ENCODE data around the gene RPL26.
"Not testable (repeated sequence)": the region's sequence is repeated elsewhere in the genome, so short reads cannot be mapped to it uniquely, and the experiment has no call there.

The RPL26 gene

GRCh38 chr17:8394497-8394896 is 11.5 kb upstream of the RPL26 start:
- not testable (repeated sequence) for DNase-seq (ENCODE audit: low read depth in 2 of 2)

- no peak for DNase-seq (ENCODE audit: low read depth in 2 of 2)
Observed at GRCh38 chr17:8393470-8394231, 10.7 kb upstream of the RPL26 start.

GRCh38 chr17:8392674-8393469 is 9.9 kb upstream of the RPL26 start:
- DNase-seq (ENCODE audit: low read depth in 2 of 2) = no peak

DNA sequence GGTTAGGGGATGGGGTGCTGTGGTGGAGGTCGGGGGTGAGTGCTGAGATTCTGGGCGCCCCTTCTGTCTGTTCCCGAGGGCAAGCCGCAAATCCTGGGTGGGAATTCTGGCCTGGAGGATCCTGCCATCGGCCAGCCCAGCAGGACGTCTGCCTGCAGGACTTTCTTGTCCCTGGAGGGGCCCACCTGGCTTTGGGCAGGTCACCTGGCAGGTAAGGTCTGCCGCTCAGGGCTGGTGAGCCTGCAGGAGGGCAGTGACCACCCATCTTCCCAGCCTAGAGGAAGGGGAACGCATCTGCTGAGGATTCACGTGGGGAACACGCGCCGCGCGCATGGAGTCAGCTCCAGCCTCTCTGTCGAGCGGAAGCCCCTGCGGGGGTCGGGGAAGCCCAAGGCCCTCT is 9.3 kb upstream of the RPL26 start:
- no peak for DNase-seq (ENCODE audit: low read depth in 2 of 2)

DNA sequence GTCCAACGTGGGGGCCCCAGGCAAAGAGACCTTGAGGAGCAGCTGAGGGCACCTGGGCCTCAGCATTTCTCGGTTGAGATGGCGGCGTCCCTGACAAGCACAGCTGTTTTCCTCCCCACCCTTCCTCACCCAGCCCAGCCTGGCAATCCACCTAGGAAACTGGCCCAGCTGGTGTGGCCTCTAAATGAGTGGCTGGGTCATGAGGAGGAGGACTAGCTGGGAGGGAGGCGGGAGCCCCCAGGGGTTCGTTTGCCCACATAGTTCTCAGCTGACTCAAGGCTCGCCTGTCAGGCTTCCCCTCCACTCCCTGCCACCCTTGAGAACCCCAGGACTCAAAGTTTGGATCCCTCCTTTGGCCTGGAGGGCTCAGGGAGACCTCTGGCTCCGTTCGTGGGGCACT is 8.7 kb upstream of the RPL26 start:
- no peak for DNase-seq (ENCODE audit: low read depth in 2 of 2)

GRCh38 chr17:8387914-8388651 is 5.1 kb upstream of the RPL26 start:
- DNase-seq (ENCODE audit: low read depth in 2 of 2) = no peak

DNA sequence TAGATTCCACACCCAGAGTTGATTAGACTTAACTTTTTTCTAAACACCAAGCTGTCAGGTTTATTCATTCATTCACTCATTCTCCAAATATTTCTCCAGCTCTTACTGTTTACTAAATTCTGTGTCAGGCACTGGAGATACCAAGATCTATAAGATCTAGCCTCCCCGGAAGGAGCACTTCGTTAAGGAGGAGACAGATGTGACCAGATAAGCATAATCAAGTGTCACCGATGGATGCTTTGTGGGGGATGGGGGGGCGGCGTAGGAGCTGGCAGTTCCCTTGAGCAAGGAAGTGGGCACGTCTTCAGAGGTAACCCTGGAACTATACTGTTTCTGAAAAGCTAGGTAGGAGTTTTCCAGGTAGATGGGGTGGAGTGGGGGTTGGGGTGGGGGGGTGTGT is 3.8 kb upstream of the RPL26 start:
- no peak for DNase-seq (ENCODE audit: low read depth in 2 of 2)

DNA sequence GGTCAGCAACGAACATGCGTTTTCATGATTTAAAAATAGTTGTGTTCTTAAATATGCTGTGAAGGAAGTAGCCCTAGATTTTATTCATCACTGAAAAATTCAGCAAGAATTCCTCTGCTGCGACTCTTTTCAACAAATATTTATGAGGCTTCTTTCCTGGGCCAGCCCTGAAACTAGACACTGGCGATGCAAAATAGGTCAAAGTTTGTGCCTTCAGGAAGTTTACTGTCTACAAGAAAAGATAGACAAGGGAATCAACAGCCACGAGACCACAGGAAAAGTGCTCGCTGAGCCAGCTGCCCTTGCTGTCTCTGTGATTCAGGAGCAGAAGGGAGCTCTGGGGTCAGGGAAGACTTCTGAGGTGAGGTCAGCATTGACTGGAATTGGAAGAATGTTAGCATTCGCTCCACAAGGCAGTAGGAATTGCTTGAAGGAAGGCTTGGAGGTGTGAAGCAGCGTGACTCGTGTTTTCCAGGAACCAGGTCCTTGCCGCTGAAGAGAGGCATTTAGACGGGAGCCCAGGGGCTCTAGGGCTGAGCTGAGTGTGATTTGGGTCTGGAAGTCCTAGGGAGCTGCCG is 1.9 kb upstream of the RPL26 start:
- no peak for DNase-seq (ENCODE audit: low read depth in 2 of 2)

- no peak for DNase-seq (ENCODE audit: low read depth in 2 of 2)
Observed at GRCh38 chr17:8382880-8383142, 182 bp downstream of the RPL26 start.

DNA sequence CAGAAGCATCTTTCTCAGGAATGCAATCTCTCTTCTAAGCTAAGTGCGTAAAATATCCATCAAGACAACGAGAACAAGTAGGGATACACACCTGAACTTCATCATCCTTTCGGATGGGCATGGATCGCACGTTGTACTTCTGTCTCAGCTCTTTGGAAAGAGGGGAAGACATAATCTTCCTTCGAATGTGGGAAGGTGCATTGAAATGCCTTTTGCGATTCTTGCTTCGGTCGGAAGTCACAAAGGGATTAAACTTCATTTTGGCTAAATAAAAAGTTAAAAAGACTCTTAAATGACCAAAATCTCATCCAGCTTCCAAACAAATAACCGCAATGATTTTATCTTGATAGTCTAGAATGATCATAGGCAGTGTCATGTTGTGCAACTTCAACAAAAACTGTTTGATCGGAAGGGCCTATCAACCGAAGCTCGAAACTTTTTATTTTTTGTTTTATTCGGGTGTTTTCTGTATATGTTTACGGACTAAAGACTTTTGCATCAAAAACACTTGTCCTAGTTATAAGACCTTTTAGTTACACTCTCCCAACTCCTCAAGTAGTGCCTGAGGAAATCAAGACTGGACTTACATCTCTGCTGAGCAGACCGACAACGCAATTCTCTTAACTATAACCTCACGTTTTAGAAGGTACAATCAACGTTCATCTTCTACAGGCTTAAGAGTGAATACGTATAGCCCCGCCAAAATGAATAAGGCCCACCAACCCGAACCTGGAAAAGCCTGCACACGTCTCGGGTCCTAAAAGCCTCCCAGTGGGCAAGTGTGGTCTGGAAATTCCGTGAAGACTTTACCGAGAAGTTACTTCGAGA is 727 bp downstream of the RPL26 start:
- DNase-seq (ENCODE audit: low read depth in 2 of 2) = no peak

DNA sequence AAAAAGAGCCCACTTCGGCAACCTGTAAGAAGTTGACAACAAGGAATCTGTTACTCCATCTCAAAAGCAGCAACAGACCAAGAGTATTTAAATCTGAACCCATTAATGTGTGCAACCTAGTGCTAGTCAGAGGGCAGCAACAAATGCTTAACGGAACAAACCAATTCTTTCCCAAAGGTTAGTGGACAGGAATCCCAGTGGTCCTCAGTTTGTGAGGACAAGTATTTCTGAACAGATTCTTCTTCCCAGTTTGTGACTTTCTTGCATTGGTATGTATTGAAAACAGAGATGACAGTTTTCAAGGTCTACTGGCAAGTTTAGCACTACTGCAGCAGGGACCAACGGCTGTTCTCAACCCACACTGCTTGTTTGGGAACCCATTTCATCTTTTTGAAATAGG is 2.9 kb downstream of the RPL26 start:
- no peak for DNase-seq (ENCODE audit: low read depth in 2 of 2)

- not testable (repeated sequence) for DNase-seq (ENCODE audit: low read depth in 2 of 2)
Observed at GRCh38 chr17:8378117-8378516, 4.9 kb downstream of the RPL26 start.

DNA sequence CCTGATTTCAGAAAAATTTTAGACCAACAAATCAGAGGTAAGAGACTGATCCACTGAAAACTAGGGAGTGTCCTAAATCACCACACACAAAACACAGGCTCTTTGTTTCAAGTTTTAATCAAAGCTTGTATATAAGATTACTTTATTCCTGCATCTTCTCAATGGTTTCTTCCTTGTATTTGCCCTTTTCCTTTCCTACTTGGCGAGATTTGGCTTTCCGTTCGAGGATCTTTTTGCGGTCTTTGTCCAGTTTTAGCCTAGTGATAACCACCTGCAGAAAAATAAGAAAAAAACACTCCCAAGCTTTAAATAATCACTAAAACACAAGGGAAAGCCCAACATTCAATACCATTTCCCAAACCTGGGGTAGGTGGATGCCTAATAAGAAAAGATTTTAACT is 5.6 kb downstream of the RPL26 start:
- no peak for DNase-seq (ENCODE audit: low read depth in 2 of 2)

DNA sequence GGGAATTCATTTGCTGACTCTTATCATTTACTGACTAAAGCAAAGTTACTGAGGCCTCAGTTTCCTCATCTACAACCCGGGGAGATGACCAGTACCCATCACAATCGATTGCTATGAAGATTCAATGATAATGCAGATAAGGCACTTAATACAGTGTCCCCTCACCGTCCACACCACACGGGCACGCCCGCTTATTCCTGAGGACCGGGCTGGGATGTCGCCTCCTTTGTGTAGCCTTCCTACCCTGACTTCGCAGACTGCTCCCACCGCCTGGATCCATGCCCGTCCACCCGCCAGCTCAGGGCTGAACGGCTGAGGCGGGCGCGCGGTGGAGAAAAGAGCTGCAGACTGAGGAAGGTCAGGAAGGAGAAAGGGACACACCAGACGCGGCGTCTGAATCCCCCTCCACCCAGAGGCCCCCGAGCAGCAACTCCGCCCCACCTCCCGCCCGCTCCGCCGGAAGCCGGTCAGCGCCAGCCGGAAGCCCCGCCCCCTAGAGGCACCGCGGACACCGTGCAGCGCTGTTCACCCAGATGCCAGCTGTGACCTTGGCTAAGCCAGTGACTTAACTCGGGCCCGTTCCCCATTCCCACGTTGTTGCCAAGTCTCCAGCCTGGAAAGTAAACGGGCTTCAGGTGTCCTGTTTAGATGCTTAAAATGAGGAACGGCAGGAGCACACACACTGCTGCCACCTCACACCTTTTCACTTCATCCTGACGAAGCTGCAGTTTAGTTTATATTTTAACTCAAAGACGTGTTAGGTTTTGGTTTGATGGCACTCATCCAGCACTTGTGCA is 6.5 kb downstream of the RPL26 start, which contains the start of gene KRABD2:
KRABD2 (minus strand) TSS at position 434 of the 797 bp plus-strand sequence.
- DNase-seq (ENCODE audit: low read depth in 2 of 2) = peak; percentile 88 to 89

GRCh38 chr17:8375738-8376259 is 7.2 kb downstream of the RPL26 start:
- DNase-seq (ENCODE audit: low read depth in 2 of 2) = no peak

- not testable (repeated sequence) for DNase-seq (ENCODE audit: low read depth in 2 of 2)
Observed at GRCh38 chr17:8373856-8374255, 9.1 kb downstream of the RPL26 start.

- DNase-seq (ENCODE audit: low read depth in 2 of 2) = no peak
Observed at GRCh38 chr17:8372422-8372821, 10.6 kb downstream of the RPL26 start.

GRCh38 chr17:8371786-8372185 is 11.2 kb downstream of the RPL26 start:
- no peak for DNase-seq (ENCODE audit: low read depth in 2 of 2)

- DNase-seq (ENCODE audit: low read depth in 2 of 2) = no peak
Observed at GRCh38 chr17:8369944-8370343, 13.0 kb downstream of the RPL26 start.

DNA sequence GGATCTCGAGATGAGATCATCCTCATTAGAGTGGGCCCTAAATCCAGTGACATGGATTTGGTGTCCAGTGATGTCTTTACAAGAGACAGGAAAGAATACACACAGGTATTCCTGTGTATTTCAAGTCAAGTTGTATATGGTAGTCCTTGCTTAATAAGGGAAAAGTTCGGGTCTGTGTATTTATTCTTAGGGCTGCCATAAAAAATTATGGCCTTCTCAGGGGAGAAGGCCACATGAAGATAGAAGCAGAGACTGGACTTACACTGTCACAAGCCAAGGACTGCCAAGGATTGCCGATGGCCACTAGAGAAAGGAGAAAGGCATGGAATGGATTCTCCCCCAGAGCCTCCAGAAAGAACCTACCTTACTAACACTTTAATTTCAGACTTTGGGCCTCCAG is 14.8 kb downstream of the RPL26 start:
- DNase-seq (ENCODE audit: low read depth in 2 of 2) = no peak
